ENCODE data around the gene PC. TPM values are rescaled to one million over a fixed set of nuclear protein-coding genes. Genes with fewer than 3 reads are reported as not detected.

The PC gene
- total RNA-seq, 1 donor from 2014 or later, result 45.9 TPM

GRCh38 chr11:66852466-66853241 is 105.5 kb downstream of the PC start:
- Histone ChIP-seq H3K36me3 (ENCODE audit: control insufficient read depth in 3 of 3, insufficient read depth in 3 of 3, low read length in 3 of 3) (peaks cover 11 to 22% (median 20%) of the 10 kb centered on the region in 3 donors), H3K4me3 (ENCODE audit: low read length in 3 of 3) (no peak overlapping the region), H3K9ac (ENCODE audit: low read depth in 1 of 3, low read length in 3 of 3) (no peak overlapping the region), H3K4me1 (ENCODE audit: control insufficient read depth in 3 of 3, insufficient read depth in 3 of 3, low read length in 3 of 3) (peaks cover 5 to 17% (median 11%) of the 10 kb centered on the region in 3 donors), H3K9me3 (ENCODE audit: control insufficient read depth in 3 of 3, low read length in 3 of 3) (no peaks in the 10 kb centered on the region), H3K27me3 (ENCODE audit: control insufficient read depth in 3 of 3, insufficient read depth in 3 of 3, low read length in 3 of 3) (no peaks in the 10 kb centered on the region), H3K27ac (ENCODE audit: low read depth, low read length) (no peak overlapping the region)

GRCh38 chr11:66851698-66852465 is 106.3 kb downstream of the PC start:
- H3K9me3 ChIP-seq (ENCODE audit: control insufficient read depth in 3 of 3, low read length in 3 of 3), result no peaks in the 10 kb centered on the region
- no peaks in the 10 kb centered on the region for H3K27me3 ChIP-seq (ENCODE audit: control insufficient read depth in 3 of 3, insufficient read depth in 3 of 3, low read length in 3 of 3)
- peaks cover 17 to 27% (median 24%) of the 10 kb centered on the region in 3 donors for H3K36me3 ChIP-seq (ENCODE audit: control insufficient read depth in 3 of 3, insufficient read depth in 3 of 3, low read length in 3 of 3)
- no peak overlapping the region for H3K9ac ChIP-seq (ENCODE audit: low read depth in 1 of 3, low read length in 3 of 3)
- peaks cover 5 to 13% (median 10%) of the 10 kb centered on the region in 3 donors for H3K4me1 ChIP-seq (ENCODE audit: control insufficient read depth in 3 of 3, insufficient read depth in 3 of 3, low read length in 3 of 3)
- H3K27ac ChIP-seq (ENCODE audit: low read depth, low read length), result no peak overlapping the region
- no peak overlapping the region for H3K4me3 ChIP-seq (ENCODE audit: low read length in 3 of 3)

GRCh38 chr11:66851239-66851596 is 107.0 kb downstream of the PC start:
- no peaks in the 10 kb centered on the region for H3K27me3 ChIP-seq (ENCODE audit: control insufficient read depth in 3 of 3, insufficient read depth in 3 of 3, low read length in 3 of 3)
- H3K9me3 ChIP-seq (ENCODE audit: control insufficient read depth in 3 of 3, low read length in 3 of 3), result no peaks in the 10 kb centered on the region
- no peak overlapping the region for H3K27ac ChIP-seq (ENCODE audit: low read depth, low read length)
- H3K36me3 ChIP-seq (ENCODE audit: control insufficient read depth in 3 of 3, insufficient read depth in 3 of 3, low read length in 3 of 3), result peaks cover 23 to 31% (median 28%) of the 10 kb centered on the region in 3 donors
- H3K4me3 ChIP-seq (ENCODE audit: low read length in 3 of 3), result no peak overlapping the region
- no peak overlapping the region for H3K9ac ChIP-seq (ENCODE audit: low read depth in 1 of 3, low read length in 3 of 3)
- H3K4me1 ChIP-seq (ENCODE audit: control insufficient read depth in 3 of 3, insufficient read depth in 3 of 3, low read length in 3 of 3), result peaks cover 5 to 13% (median 10%) of the 10 kb centered on the region in 3 donors

- no peaks in the 10 kb centered on the region for H3K27me3 ChIP-seq (ENCODE audit: control insufficient read depth in 3 of 3, insufficient read depth in 3 of 3, low read length in 3 of 3)
- no peak overlapping the region for H3K27ac ChIP-seq (ENCODE audit: low read depth, low read length)
Observed at GRCh38 chr11:66850588-66851238, 107.5 kb downstream of the PC start.

GRCh38 chr11:66850235-66850587 is 108.0 kb downstream of the PC start:
- Histone ChIP-seq H3K4me3 (ENCODE audit: low read length in 3 of 3) (no peak overlapping the region), H3K27me3 (ENCODE audit: control insufficient read depth in 3 of 3, insufficient read depth in 3 of 3, low read length in 3 of 3) (no peaks in the 10 kb centered on the region), H3K27ac (ENCODE audit: low read depth, low read length) (no peak overlapping the region), H3K4me1 (ENCODE audit: control insufficient read depth in 3 of 3, insufficient read depth in 3 of 3, low read length in 3 of 3) (peaks cover 0 to 5% (median 2%) of the 10 kb centered on the region in 3 donors), H3K9me3 (ENCODE audit: control insufficient read depth in 3 of 3, low read length in 3 of 3) (no peaks in the 10 kb centered on the region), H3K9ac (ENCODE audit: low read depth in 1 of 3, low read length in 3 of 3) (no peak overlapping the region), H3K36me3 (ENCODE audit: control insufficient read depth in 3 of 3, insufficient read depth in 3 of 3, low read length in 3 of 3) (peaks cover 31 to 39% (median 35%) of the 10 kb centered on the region in 3 donors)

More at GRCh38 chr11:66850588-66851238, 107.5 kb downstream of the PC start:
- Histone ChIP-seq H3K9me3 (ENCODE audit: control insufficient read depth in 3 of 3, low read length in 3 of 3) (no peaks in the 10 kb centered on the region), H3K9ac (ENCODE audit: low read depth in 1 of 3, low read length in 3 of 3) (no peak overlapping the region), H3K36me3 (ENCODE audit: control insufficient read depth in 3 of 3, insufficient read depth in 3 of 3, low read length in 3 of 3) (peaks cover 26 to 34% (median 30%) of the 10 kb centered on the region in 3 donors), H3K4me1 (ENCODE audit: control insufficient read depth in 3 of 3, insufficient read depth in 3 of 3, low read length in 3 of 3) (peaks cover 4 to 10% (median 7%) of the 10 kb centered on the region in 3 donors), H3K4me3 (ENCODE audit: low read length in 3 of 3) (no peak overlapping the region)

GRCh38 chr11:66849501-66850234 is 108.5 kb downstream of the PC start:
- H3K27ac ChIP-seq (ENCODE audit: low read depth, low read length), result no peak overlapping the region
- no peaks in the 10 kb centered on the region for H3K27me3 ChIP-seq (ENCODE audit: control insufficient read depth in 3 of 3, insufficient read depth in 3 of 3, low read length in 3 of 3)
- peaks cover 32 to 43% (median 40%) of the 10 kb centered on the region in 3 donors for H3K36me3 ChIP-seq (ENCODE audit: control insufficient read depth in 3 of 3, insufficient read depth in 3 of 3, low read length in 3 of 3)

GRCh38 chr11:66848671-66849500 is 109.3 kb downstream of the PC start:
- no peaks in the 10 kb centered on the region for H3K9me3 ChIP-seq (ENCODE audit: control insufficient read depth in 3 of 3, low read length in 3 of 3)
- no peak overlapping the region for H3K27ac ChIP-seq (ENCODE audit: low read depth, low read length)
- H3K4me3 ChIP-seq (ENCODE audit: low read length in 3 of 3), result no peak overlapping the region
- no peak overlapping the region for H3K9ac ChIP-seq (ENCODE audit: low read depth in 1 of 3, low read length in 3 of 3)
- peaks cover 8 to 11% (median 9%) of the 10 kb centered on the region in 3 donors for H3K4me1 ChIP-seq (ENCODE audit: control insufficient read depth in 3 of 3, insufficient read depth in 3 of 3, low read length in 3 of 3)
- no peaks in the 10 kb centered on the region for H3K27me3 ChIP-seq (ENCODE audit: control insufficient read depth in 3 of 3, insufficient read depth in 3 of 3, low read length in 3 of 3)
- H3K36me3 ChIP-seq (ENCODE audit: control insufficient read depth in 3 of 3, insufficient read depth in 3 of 3, low read length in 3 of 3), result peaks cover 33 to 43% (median 41%) of the 10 kb centered on the region in 3 donors

More at GRCh38 chr11:66849501-66850234, 108.5 kb downstream of the PC start:
- H3K9me3 ChIP-seq (ENCODE audit: control insufficient read depth in 3 of 3, low read length in 3 of 3), result no peaks in the 10 kb centered on the region
- H3K9ac ChIP-seq (ENCODE audit: low read depth in 1 of 3, low read length in 3 of 3), result no peak overlapping the region
- no peak overlapping the region for H3K4me3 ChIP-seq (ENCODE audit: low read length in 3 of 3)
- peaks cover under 1 to 3% (median 1%) of the 10 kb centered on the region in 3 donors for H3K4me1 ChIP-seq (ENCODE audit: control insufficient read depth in 3 of 3, insufficient read depth in 3 of 3, low read length in 3 of 3)

- H3K9ac ChIP-seq (ENCODE audit: low read depth in 1 of 3, low read length in 3 of 3), result no peak overlapping the region
- H3K4me1 ChIP-seq (ENCODE audit: control insufficient read depth in 3 of 3, insufficient read depth in 3 of 3, low read length in 3 of 3), result peaks cover 13 to 15% (median 15%) of the 10 kb centered on the region in 3 donors
- H3K36me3 ChIP-seq (ENCODE audit: control insufficient read depth in 3 of 3, insufficient read depth in 3 of 3, low read length in 3 of 3), result peaks cover 33 to 43% (median 41%) of the 10 kb centered on the region in 3 donors
- no peaks in the 10 kb centered on the region for H3K27me3 ChIP-seq (ENCODE audit: control insufficient read depth in 3 of 3, insufficient read depth in 3 of 3, low read length in 3 of 3)
- H3K27ac ChIP-seq (ENCODE audit: low read depth, low read length), result no peak overlapping the region
- H3K9me3 ChIP-seq (ENCODE audit: control insufficient read depth in 3 of 3, low read length in 3 of 3), result no peaks in the 10 kb centered on the region
- H3K4me3 ChIP-seq (ENCODE audit: low read length in 3 of 3), result no peak overlapping the region
Observed at GRCh38 chr11:66847461-66848232, 110.5 kb downstream of the PC start.
